ENCODE measurements around the gene CNTNAP5. TPM values are rescaled to one million over a fixed set of nuclear protein-coding genes. Genes with fewer than 3 reads are reported as not detected.

Gene CNTNAP5
- total RNA-seq, 1 donor from 2014 or later, result not detected

DNA sequence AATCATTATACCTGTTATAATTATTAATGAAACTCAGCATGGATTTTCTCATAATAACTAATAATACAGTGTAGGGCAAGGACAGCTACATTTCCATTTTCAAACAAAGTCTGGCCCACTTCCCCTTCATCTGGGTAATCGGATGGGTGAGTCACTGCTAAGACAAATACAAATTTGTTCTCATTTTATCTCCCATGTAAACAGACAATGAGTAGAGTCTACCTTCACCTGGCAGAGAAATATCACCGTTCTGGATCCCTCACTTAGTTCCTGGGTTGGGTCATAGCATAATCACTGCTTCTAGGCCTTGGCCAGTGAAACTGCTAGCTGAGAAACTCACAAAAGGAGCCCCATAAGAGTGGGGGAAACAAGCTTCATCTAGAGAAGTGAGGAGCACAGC lies 9.2 kb downstream of the CNTNAP5 start:
- TF ChIP-seq, protein P1, sequence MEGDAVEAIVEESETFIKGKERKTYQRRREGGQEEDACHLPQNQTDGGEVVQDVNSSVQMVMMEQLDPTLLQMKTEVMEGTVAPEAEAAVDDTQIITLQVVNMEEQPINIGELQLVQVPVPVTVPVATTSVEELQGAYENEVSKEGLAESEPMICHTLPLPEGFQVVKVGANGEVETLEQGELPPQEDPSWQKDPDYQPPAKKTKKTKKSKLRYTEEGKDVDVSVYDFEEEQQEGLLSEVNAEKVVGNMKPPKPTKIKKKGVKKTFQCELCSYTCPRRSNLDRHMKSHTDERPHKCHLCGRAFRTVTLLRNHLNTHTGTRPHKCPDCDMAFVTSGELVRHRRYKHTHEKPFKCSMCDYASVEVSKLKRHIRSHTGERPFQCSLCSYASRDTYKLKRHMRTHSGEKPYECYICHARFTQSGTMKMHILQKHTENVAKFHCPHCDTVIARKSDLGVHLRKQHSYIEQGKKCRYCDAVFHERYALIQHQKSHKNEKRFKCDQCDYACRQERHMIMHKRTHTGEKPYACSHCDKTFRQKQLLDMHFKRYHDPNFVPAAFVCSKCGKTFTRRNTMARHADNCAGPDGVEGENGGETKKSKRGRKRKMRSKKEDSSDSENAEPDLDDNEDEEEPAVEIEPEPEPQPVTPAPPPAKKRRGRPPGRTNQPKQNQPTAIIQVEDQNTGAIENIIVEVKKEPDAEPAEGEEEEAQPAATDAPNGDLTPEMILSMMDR (IDR thresholded peaks at IDR 0.05; ENCODE audit: insufficient read depth, low read length, severe bottlenecking), result no peak
- Histone ChIP-seq H3K27me3 (ENCODE audit: control insufficient read depth, insufficient read depth, low read length) (no peaks in the 10 kb centered on the region), H3K4me3 (ENCODE audit: low read depth, low read length) (no peak overlapping the region), H3K36me3 (ENCODE audit: control insufficient read depth, insufficient read depth, low read length) (no peaks in the 10 kb centered on the region)
- DNase-seq (ENCODE audit: low read depth) (peak; percentile 42), FAIRE-seq (no peak)

DNA sequence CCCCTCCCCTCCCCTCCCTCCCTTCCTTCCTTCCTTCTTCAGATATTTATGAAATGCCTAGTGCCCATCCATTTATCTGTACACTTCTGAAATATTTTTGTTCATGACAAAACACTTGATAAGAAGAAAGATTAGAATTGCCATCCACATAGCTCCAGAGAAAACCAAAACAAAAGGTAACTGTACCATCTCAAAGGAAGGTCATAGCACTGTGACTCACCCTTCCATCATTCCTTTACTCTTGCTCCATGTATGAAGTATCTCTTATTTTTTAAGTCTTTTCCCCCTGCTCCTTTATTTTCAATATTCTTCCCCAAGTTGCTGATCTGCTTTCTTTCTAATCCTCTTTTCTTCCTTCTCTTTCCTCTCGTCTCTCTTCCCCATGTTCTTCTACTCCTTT lies 9.9 kb downstream of the CNTNAP5 start:
- FAIRE-seq, result no peak
- TF ChIP-seq, protein P1 (IDR thresholded peaks at IDR 0.05; ENCODE audit: insufficient read depth, low read length, severe bottlenecking), result no peak
- Histone ChIP-seq H3K4me3 (ENCODE audit: low read depth, low read length) (no peak overlapping the region), H3K27me3 (ENCODE audit: control insufficient read depth, insufficient read depth, low read length) (no peaks in the 10 kb centered on the region), H3K36me3 (ENCODE audit: control insufficient read depth, insufficient read depth, low read length) (no peaks in the 10 kb centered on the region)
- peak; percentile 62 for DNase-seq (ENCODE audit: low read depth)

DNA sequence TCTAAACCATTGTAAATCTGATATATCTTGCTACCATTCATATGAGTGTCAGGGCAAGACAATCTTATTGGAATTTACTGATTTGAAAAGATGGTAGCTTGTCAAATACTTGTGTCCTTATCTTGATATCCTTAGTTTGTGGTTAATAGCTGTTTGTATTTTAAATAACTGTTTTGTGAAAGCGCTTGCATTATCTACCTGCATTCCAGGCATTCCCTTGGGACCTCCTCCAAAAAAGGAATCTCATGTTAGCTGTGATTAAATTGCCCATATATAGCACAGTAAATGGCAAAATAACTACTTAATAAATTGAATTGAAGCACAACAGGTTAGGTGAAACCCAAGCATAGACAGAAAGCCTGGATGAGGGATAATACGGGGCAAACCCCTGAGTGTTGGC lies 13.9 kb downstream of the CNTNAP5 start:
- Histone ChIP-seq H3K27me3 (ENCODE audit: control insufficient read depth, insufficient read depth, low read length) (no peaks in the 10 kb centered on the region), H3K36me3 (ENCODE audit: control insufficient read depth, insufficient read depth, low read length) (no peaks in the 10 kb centered on the region), H3K4me3 (ENCODE audit: low read depth, low read length) (no peak overlapping the region)
- FAIRE-seq, result no peak
- DNase-seq (ENCODE audit: low read depth), result no peak
- TF ChIP-seq, protein P1 (IDR thresholded peaks at IDR 0.05; ENCODE audit: insufficient read depth, low read length, severe bottlenecking), result no peak

DNA sequence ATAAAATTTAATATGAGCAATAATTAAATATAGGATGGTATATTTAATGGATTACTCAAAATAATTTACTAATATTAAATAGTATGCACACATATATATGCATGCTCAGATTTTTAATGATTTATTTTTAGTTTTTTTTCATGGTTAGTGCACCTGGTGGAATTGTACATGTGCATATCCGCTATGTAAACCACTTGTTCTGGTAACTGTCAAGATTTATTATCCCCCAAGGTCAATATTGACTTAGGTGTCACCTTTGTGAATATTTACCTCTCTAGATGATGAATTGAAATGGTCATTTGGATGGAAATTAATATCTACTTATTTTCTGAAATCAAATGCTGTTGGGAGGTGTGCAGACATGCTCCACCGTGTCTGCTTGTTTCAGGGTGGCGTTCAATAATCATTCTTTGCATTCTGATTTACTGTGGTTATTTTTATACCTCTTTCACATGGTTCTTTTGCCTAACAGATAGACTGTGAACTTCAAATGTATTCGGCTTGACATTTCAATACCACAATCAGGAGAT lies 14.7 kb downstream of the CNTNAP5 start:
- TF ChIP-seq, protein P1 (IDR thresholded peaks at IDR 0.05; ENCODE audit: insufficient read depth, low read length, severe bottlenecking), result no peak
- FAIRE-seq, result no peak
- Histone ChIP-seq H3K4me3 (ENCODE audit: low read depth, low read length) (no peak overlapping the region), H3K27me3 (ENCODE audit: control insufficient read depth, insufficient read depth, low read length) (no peaks in the 10 kb centered on the region), H3K36me3 (ENCODE audit: control insufficient read depth, insufficient read depth, low read length) (no peaks in the 10 kb centered on the region)
- no peak for DNase-seq (ENCODE audit: low read depth)

DNA sequence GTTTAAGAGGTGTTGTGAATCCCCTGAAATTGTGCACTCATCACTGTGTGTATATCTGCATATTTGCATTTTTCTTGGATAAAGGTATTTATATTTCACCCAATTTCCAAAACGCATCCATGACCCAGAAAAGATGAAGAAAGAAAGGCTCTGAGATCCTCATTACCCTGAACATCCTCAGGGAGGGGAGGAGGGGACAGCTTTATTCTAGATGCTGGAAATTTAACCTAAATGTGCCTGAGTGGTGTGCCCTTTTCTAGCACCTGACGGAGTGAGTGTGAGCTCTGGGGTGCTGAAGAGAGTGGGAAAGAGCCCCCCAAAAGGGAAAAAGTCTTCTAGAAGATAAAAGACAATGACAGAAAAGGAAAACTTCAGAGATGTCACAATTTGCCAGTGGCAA lies 20.8 kb downstream of the CNTNAP5 start:
- Histone ChIP-seq H3K36me3 (ENCODE audit: control insufficient read depth, insufficient read depth, low read length) (no peaks in the 10 kb centered on the region), H3K27me3 (ENCODE audit: control insufficient read depth, insufficient read depth, low read length) (no peaks in the 10 kb centered on the region), H3K4me3 (ENCODE audit: low read depth, low read length) (no peak overlapping the region)
- DNase-seq (ENCODE audit: low read depth), result no peak
- TF ChIP-seq, protein P1 (IDR thresholded peaks at IDR 0.05; ENCODE audit: insufficient read depth, low read length, severe bottlenecking), result no peak
- FAIRE-seq, result no peak

DNA sequence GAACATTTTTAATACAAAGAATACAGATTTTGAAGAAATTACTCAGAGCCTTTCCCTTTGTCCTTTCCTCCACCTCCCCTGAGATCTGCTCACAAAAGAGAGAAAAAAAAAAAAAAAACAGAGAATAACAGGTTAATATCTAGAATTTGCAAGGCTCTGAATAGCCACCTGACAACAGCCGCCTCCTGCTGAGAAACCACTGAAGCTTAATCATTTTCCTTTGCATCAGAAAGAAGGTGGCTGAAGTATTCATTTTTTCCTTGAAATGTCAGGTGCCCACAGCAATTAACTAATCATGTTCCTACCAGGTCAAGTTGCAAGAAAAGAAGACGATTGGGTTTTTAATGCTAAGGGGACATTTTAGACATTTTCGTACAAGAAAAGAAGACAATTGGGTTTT lies 21.2 kb downstream of the CNTNAP5 start:
- FAIRE-seq, result no peak
- TF ChIP-seq, protein P1 (IDR thresholded peaks at IDR 0.05; ENCODE audit: insufficient read depth, low read length, severe bottlenecking), result no peak
- Histone ChIP-seq H3K27me3 (ENCODE audit: control insufficient read depth, insufficient read depth, low read length) (no peaks in the 10 kb centered on the region), H3K4me3 (ENCODE audit: low read depth, low read length) (no peak overlapping the region), H3K36me3 (ENCODE audit: control insufficient read depth, insufficient read depth, low read length) (no peaks in the 10 kb centered on the region)
- DNase-seq (ENCODE audit: low read depth), result no peak

All from bronchial epithelial cell (primary cell).